ENCODE data around the gene MEF2D. TPM values are rescaled to one million over a fixed set of nuclear protein-coding genes. Genes with fewer than 3 reads are reported as not detected.
A peak's percentile ranks its signal among the peaks of the same experiment; 100 is the strongest.

Gene MEF2D
- total RNA-seq, 1 experiment from 2014 or later = 18.7 TPM

DNA sequence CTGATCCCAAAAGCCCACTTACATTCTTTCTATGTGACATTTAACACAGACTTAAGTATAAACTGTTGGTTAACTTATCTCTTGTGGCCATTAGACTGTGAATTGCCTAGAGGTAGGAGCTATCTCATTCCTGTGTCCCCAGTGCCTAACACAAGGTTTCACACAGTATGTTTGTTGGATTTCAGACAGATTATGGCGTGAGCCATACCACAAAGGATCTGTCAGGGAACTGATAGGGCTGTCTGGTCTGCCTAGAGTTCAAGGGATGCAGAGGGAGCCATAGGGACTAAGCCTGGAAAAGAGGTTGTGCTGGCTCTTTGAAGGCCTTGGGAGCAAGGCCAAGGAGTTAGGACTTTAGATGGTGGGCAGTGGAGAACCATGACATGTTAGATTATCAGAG is 40.0 kb downstream of the MEF2D start:
- no peak overlapping the region for H3K4me2 ChIP-seq (ENCODE audit: insufficient read depth, insufficient read length, low read length)
- no peak overlapping the region for H2BK12ac ChIP-seq (ENCODE audit: insufficient read length, low read depth, low read length)
- H3K9me3 ChIP-seq (ENCODE audit: control insufficient read depth, low read depth, low read length) = no peaks in the 10 kb centered on the region
- Mint-ChIP-seq H3K27ac (0 out of 7 replicates have a peak overlapping the region, but pooled peaks of 1 of the 3 experiments have one; percentile 24), H3K4me1 (peaks cover 35 to 39% of the 10 kb centered on the region in 2 experiments), H3K9me3 (no peaks in the 10 kb centered on the region), H3K36me3 (ENCODE audit: insufficient read depth in 1 of 3, low read depth in 3 of 3) (no peaks in the 10 kb centered on the region), H3K27me3 (ENCODE audit: low read depth) (no peaks in the 10 kb centered on the region; the same call in 1 of the 2 replicates), H3K4me3 (no peak overlapping the region)
- H3K27ac ChIP-seq (ENCODE audit: insufficient read length, low read depth, low read length) = no peak overlapping the region
- H4K8ac ChIP-seq (replicated peaks; ENCODE audit: insufficient read length, low read depth, low read length) = no peak overlapping the region
- DNase-seq = no peak
- H3K79me1 ChIP-seq (ENCODE audit: insufficient read depth, low read depth, low read length, poor library complexity, severe bottlenecking) = no peaks in the 10 kb centered on the region
- no peak overlapping the region for H2AK5ac ChIP-seq (ENCODE audit: insufficient read length, low read length)
- H3T11ph ChIP-seq (ENCODE audit: low read length) = no peak overlapping the region
- no CpG with 5 or more reads among the region's 1 CpG for WGBS (ENCODE audit: extremely low coverage, insufficient read length, low lambda C conversion rate)
- peaks cover 2% of the 10 kb centered on the region; the same call in 1 of the 2 replicates for H3K4me1 ChIP-seq (ENCODE audit: insufficient read depth, low read length)
- H2BK20ac ChIP-seq (ENCODE audit: low read depth, low read length, poor library complexity, severe bottlenecking) = no peak overlapping the region
- H3K9ac ChIP-seq (ENCODE audit: extremely low read depth, insufficient read length, low read length) = no peak overlapping the region
- H3K79me2 ChIP-seq (ENCODE audit: insufficient read depth, low read length) = no peaks in the 10 kb centered on the region
- H2BK15ac ChIP-seq (ENCODE audit: low read depth, low read length) = no peak overlapping the region
- TF ChIP-seq, protein P1, sequence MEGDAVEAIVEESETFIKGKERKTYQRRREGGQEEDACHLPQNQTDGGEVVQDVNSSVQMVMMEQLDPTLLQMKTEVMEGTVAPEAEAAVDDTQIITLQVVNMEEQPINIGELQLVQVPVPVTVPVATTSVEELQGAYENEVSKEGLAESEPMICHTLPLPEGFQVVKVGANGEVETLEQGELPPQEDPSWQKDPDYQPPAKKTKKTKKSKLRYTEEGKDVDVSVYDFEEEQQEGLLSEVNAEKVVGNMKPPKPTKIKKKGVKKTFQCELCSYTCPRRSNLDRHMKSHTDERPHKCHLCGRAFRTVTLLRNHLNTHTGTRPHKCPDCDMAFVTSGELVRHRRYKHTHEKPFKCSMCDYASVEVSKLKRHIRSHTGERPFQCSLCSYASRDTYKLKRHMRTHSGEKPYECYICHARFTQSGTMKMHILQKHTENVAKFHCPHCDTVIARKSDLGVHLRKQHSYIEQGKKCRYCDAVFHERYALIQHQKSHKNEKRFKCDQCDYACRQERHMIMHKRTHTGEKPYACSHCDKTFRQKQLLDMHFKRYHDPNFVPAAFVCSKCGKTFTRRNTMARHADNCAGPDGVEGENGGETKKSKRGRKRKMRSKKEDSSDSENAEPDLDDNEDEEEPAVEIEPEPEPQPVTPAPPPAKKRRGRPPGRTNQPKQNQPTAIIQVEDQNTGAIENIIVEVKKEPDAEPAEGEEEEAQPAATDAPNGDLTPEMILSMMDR (conservative IDR thresholded peaks at IDR 0.05) = no peak
- H2BK120ac ChIP-seq (ENCODE audit: low read depth, low read length, poor library complexity, severe bottlenecking) = no peak overlapping the region
- H4K91ac ChIP-seq (ENCODE audit: insufficient read length, low read depth, low read length) = no peak overlapping the region
- H3K23ac ChIP-seq (ENCODE audit: insufficient read length, low read depth, low read length) = no peak overlapping the region
- no peak overlapping the region for H4K5ac ChIP-seq (ENCODE audit: insufficient read length, low read depth, low read length)
- no peak overlapping the region for H2BK5ac ChIP-seq (ENCODE audit: insufficient read length, low read length)
- no peak overlapping the region for H3K14ac ChIP-seq (ENCODE audit: insufficient read depth, low read length)
- H4K20me1 ChIP-seq (ENCODE audit: control insufficient read depth, insufficient read depth, insufficient read length) = no peaks in the 10 kb centered on the region
- no peak overlapping the region for H3K4ac ChIP-seq (ENCODE audit: low read depth, low read length)
- no peak overlapping the region for H3K56ac ChIP-seq (ENCODE audit: insufficient read length, low read depth, low read length)
- no peak overlapping the region for H3K18ac ChIP-seq (ENCODE audit: insufficient read length, low read depth, low read length)
- H3K27me3 ChIP-seq (ENCODE audit: insufficient read depth, low read length) = no peaks in the 10 kb centered on the region; the same call in none of the 2 replicates
- peaks cover 6% of the 10 kb centered on the region for H3K23me2 ChIP-seq (ENCODE audit: insufficient read length, low read depth, low read length, poor library complexity, severe bottlenecking)
- no peak overlapping the region for H2AFZ ChIP-seq (ENCODE audit: low read length)
